Activated CD8-positive, alpha-beta memory T cell treated with anti-CD3 and anti-CD28 coated beads, Interleukin-2, amount 10 ng/mL, durations not matched to agents 7 days and 5 days (primary cell): ENCODE results near the gene NF2. TPM values are rescaled to one million over a fixed set of nuclear protein-coding genes. Genes with fewer than 3 reads are reported as not detected.
"Not testable (repeated sequence)": the region's sequence is repeated elsewhere in the genome, so short reads cannot be mapped to it uniquely, and the experiment has no call there.

ENCODE experiments used
- ATAC-seq: fragments of 150-1000 bp; cut with Tn5 transposase; one replicate; pipeline ENCODE4 v1.10.0; 2021; ENCODE audit warnings: moderate library complexity
- CTCF ChIA-PET: fragments of 350-600 bp; sonication (Branson Sonifier 250); formaldehyde crosslinking; loops from one replicate; lab custom pipeline; 2021; ENCODE audit warnings: antibody characterized with exemption; lab: Charles Lee
- DNase-seq: peaks from one replicate; pipeline ENCODE4 v3.0.0-alpha.2; 2020
- H3K27ac Mint-ChIP-seq: one replicate; pipeline ENCODE4 v1.8.0; 2021; ENCODE audit warnings: mild to moderate bottlenecking, mixed read lengths
- H3K27me3 Mint-ChIP-seq: one replicate; pipeline ENCODE4 v1.8.0; 2021; ENCODE audit warnings: mixed read lengths
- H3K36me3 Mint-ChIP-seq: one replicate; pipeline ENCODE4 v1.8.0; 2021; ENCODE audit warnings: mild to moderate bottlenecking, mixed read lengths
- H3K4me1 Mint-ChIP-seq: one replicate; pipeline ENCODE4 v1.8.0; 2021; ENCODE audit warnings: mixed read lengths
- H3K4me3 Mint-ChIP-seq: one replicate; pipeline ENCODE4 v1.8.0; 2021; ENCODE audit warnings: mild to moderate bottlenecking, moderate library complexity, mixed read lengths
- H3K9me3 Mint-ChIP-seq: one replicate; pipeline ENCODE4 v1.8.0; 2022; ENCODE audit warnings: low read depth, mixed read lengths
- total RNA-seq, 2 experiments: library from RNA; stranded (reverse); gene quantifications; one replicate each; pipeline ENCODE4 v1.2.3, GENCODE V29; 2021

The NF2 gene
- 10 to 100 TPM; 46.6 to 61.2 TPM for total RNA-seq

DNA sequence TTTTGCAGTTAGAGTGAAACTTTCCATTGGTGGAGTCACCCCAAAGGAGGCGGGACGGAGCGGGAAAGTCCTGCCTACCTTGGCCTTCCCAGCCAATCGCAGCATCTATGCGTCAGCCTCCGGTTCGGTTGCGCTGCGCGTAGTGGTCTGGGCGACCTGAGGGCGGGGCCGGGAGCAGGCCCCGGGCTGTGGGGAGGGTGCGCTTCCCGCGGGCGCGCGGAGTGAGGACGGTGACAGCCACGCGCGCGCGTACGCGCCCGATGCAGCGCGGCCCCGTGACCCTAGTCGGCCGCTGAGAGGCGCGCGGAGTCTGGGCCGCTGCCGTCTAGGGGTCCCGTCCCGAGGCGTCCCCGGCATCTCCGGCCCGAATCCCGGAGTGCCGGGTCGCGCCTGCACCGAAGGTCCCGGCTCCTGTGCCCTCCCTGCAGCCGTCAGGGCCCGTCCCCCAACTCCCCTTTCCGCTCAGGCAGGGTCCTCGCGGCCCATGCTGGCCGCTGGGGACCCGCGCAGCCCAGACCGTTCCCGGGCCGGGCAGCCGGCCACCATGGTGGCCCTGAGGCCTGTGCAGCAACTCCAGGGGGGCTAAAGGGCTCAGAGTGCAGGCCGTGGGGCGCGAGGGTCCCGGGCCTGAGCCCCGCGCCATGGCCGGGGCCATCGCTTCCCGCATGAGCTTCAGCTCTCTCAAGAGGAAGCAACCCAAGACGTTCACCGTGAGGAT lies at the start of gene NF2:
TSS of gene NF2 (plus strand) at position 276 of the 718 bp plus-strand sequence. CDS start at position 642, 366 bp downstream.
- ATAC-seq, result peak; percentile 98
- CTCF ChIA-PET, result interaction anchor here (0.8 to 5.0 kb wide), 8 partner anchors 13 to 218 kb away, joined by 3 to 36 read pairs (median 4); no protein-coding TSS in a partner anchor
- H3K4me1 Mint-ChIP-seq, result peaks cover 28% of the 10 kb centered on the region

DNA sequence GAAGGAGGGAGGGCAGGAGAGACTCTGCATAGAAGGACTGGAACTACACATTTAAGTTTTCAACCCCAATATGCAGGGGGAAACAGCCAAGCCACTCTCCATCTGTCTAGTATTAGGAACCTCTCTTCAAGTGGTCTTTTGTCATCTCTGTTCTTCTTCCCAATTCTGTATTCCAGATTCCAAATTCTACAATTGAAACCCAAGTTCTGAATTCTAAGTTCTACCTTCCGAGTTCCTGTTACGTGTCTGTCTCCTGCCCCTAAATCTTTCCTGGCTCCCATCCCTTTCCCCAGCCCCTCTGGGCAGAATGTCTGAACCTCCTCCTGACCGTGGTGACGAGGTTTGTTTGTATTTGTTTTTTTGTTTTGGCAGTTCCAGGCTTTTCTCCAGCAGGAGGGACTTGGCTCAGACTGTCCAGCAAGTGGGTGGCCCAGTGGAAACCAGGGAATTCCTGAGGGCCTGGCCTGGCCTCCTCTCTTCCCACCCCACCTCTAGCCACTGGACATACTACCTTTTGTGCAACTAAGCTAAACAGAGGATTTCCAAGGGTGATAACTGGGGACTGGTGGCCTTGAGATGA lies 48.3 kb upstream of the NF2 start:
- no peak for DNase-seq
- peak overlapping the region; percentile 61 for H3K27ac Mint-ChIP-seq

More for the DNA sequence above, at the start of gene NF2:
- H3K4me3 Mint-ChIP-seq, result peak within 1 kb of the TSS; percentile 85
- no peaks in the 10 kb centered on the region for H3K9me3 Mint-ChIP-seq
- DNase-seq, result peak; percentile 99
- no peaks in the 10 kb centered on the region for H3K27me3 Mint-ChIP-seq
- peaks cover 13% of the 10 kb centered on the region for H3K36me3 Mint-ChIP-seq
- peak within 1 kb of the TSS; percentile 97 for H3K27ac Mint-ChIP-seq

GRCh38 chr22:29559030-29559429 lies 44.4 kb upstream of the NF2 start:
- Mint-ChIP-seq H3K4me3 (no peak overlapping the region), H3K27ac (no peak overlapping the region), H3K9me3 (no peaks in the 10 kb centered on the region), H3K4me1 (no peaks in the 10 kb centered on the region), H3K27me3 (no peaks in the 10 kb centered on the region), H3K36me3 (peaks cover 10% of the 10 kb centered on the region)
- ATAC-seq (no peak), DNase-seq (no peak)
- CTCF ChIA-PET, result no interaction called here

More for the DNA sequence above, 48.3 kb upstream of the NF2 start:
- peaks cover 12% of the 10 kb centered on the region for H3K36me3 Mint-ChIP-seq
- no peaks in the 10 kb centered on the region for H3K9me3 Mint-ChIP-seq
- ATAC-seq, result no peak
- H3K27me3 Mint-ChIP-seq, result no peaks in the 10 kb centered on the region
- H3K4me1 Mint-ChIP-seq, result peaks cover 8% of the 10 kb centered on the region
- no peak overlapping the region for H3K4me3 Mint-ChIP-seq
- CTCF ChIA-PET, result interaction anchor here (0.5 to 1.5 kb wide), 3 partner anchors 20 to 81 kb away, joined by 3 to 4 read pairs (median 3); partner anchors contain the start of gene NF2

DNA sequence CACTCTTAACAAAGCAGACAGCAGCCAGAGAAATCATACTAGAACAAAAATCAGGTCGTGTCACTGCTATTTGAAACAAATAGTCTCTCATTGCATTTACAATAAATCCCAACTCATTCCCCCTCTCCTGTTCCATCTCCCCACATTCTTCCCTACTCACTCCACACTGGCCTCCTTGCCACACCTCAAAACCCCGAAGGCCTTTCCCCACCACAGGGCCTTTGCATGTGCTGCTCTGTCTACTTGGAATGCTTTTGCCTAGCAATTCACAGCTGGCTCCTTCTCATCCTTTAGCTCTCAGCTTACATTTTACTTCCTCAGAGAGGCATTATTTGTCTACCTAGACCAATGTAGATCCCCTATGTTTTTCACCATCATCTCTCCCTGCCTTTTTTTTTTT lies 43.6 kb upstream of the NF2 start:
- CTCF ChIA-PET, result no interaction called here
- no peaks in the 10 kb centered on the region for H3K27me3 Mint-ChIP-seq
- no peak overlapping the region for H3K27ac Mint-ChIP-seq
- no peak overlapping the region for H3K4me3 Mint-ChIP-seq
- no peaks in the 10 kb centered on the region for H3K9me3 Mint-ChIP-seq
- H3K4me1 Mint-ChIP-seq, result no peaks in the 10 kb centered on the region
- H3K36me3 Mint-ChIP-seq, result peaks cover 10% of the 10 kb centered on the region
- DNase-seq, result no peak
- no peak for ATAC-seq

- peaks cover 13% of the 10 kb centered on the region for H3K36me3 Mint-ChIP-seq
- ATAC-seq (no peak), DNase-seq (no peak)
- no peaks in the 10 kb centered on the region for H3K27me3 Mint-ChIP-seq
- H3K9me3 Mint-ChIP-seq, result no peaks in the 10 kb centered on the region
- CTCF ChIA-PET, result no interaction called here
- H3K27ac Mint-ChIP-seq, result no peak overlapping the region
- H3K4me1 Mint-ChIP-seq, result no peaks in the 10 kb centered on the region
- H3K4me3 Mint-ChIP-seq, result no peak overlapping the region
These were observed 39.6 kb upstream of the NF2 start for GRCh38 chr22:29563652-29564460.

GRCh38 chr22:29566513-29566912 lies 36.9 kb upstream of the NF2 start:
- ATAC-seq, CTCF ChIA-PET, H3K27ac Mint-ChIP-seq, H3K27me3 Mint-ChIP-seq, H3K4me3 Mint-ChIP-seq, H3K4me1 Mint-ChIP-seq, DNase-seq, H3K9me3 Mint-ChIP-seq: not testable (repeated sequence)
- peaks cover 14% of the 10 kb centered on the region for H3K36me3 Mint-ChIP-seq

- no peaks in the 10 kb centered on the region for H3K9me3 Mint-ChIP-seq
- CTCF ChIA-PET, result no interaction called here
- DNase-seq (no peak), ATAC-seq (no peak)
- no peaks in the 10 kb centered on the region for H3K27me3 Mint-ChIP-seq
- H3K36me3 Mint-ChIP-seq, result peaks cover 8% of the 10 kb centered on the region
- H3K4me3 Mint-ChIP-seq, result no peak overlapping the region
- H3K27ac Mint-ChIP-seq, result no peak overlapping the region
- H3K4me1 Mint-ChIP-seq, result no peaks in the 10 kb centered on the region
These were observed 36.1 kb upstream of the NF2 start for GRCh38 chr22:29567338-29567737.

DNA sequence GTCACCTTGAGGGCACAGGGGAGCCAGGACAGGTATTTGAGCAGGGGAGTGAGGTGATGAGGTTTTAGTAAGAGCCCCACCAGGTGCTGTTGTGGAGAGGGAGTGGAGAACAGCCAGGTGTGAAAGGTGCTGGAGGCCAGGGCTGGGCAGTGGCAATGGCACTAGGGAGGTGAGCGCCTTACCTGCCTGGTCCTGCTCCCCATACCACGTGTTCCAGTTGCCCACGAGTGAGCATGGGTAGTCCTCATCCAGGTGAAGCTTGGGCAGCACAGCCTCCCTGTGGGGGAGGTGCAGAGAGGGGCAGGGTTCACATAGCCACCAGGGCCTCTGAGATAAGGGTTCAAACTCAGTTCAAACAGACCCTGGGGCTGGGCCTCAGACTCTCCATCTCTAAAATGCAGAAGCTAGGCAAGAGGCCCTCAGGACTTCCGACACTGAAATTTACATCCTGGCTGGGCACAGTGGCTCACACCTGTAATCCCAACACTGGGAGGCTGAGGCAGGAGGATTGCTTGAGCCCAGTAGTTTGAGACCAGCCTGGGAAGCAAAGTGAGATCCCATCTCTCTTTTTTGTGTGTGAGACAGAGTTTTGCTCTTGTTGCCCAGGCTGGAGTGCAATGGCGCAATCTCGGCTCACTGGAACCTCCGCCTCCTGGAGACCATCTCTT lies 34.3 kb upstream of the NF2 start:
- Mint-ChIP-seq H3K4me3 (no peak overlapping the region), H3K9me3 (no peaks in the 10 kb centered on the region), H3K27me3 (no peaks in the 10 kb centered on the region), H3K36me3 (peaks cover 8% of the 10 kb centered on the region), H3K27ac (no peak overlapping the region), H3K4me1 (no peaks in the 10 kb centered on the region)
- DNase-seq (no peak), ATAC-seq (no peak)
- CTCF ChIA-PET, result no interaction called here

- Mint-ChIP-seq H3K36me3 (peaks cover 8% of the 10 kb centered on the region), H3K4me3 (no peak overlapping the region), H3K4me1 (no peaks in the 10 kb centered on the region), H3K27ac (no peak overlapping the region), H3K27me3 (no peaks in the 10 kb centered on the region), H3K9me3 (no peaks in the 10 kb centered on the region)
- CTCF ChIA-PET, result no interaction called here
- DNase-seq (no peak), ATAC-seq (no peak)
These were observed 33.0 kb upstream of the NF2 start for GRCh38 chr22:29570456-29570855.

DNA sequence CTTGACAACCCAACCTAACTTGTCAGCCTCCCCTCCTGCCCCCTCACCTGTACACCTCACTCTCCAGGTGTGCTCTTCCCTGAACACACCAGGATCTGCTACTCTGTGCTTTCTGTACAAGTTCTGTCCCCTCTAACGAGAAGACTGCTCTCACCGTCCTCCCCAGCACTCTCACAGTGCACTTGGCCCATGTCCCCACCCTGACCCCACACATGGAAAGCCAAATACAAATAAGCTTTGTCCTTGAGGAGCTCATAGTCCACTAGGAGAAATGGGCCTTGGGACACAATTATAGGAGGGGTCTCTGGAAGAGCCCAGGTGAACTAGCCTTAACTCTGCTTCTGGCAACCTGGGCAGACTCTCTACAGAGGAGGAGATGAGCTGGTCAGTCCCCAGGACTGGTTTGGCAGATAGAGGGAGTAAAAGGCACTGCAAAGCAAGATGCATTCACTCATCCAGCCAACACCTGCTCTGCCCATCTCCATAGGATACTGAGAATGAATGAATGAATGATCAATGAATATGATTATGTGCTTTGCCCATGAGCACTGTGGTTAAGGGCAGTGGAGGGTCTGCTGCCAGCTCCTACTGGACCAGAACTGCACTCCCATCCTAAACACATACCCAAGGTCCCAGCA lies 32.4 kb upstream of the NF2 start:
- no peak for ATAC-seq
- CTCF ChIA-PET, result no interaction called here
- Mint-ChIP-seq H3K9me3 (no peaks in the 10 kb centered on the region), H3K27ac (no peak overlapping the region), H3K27me3 (no peaks in the 10 kb centered on the region), H3K4me3 (no peak overlapping the region), H3K36me3 (peaks cover 8% of the 10 kb centered on the region), H3K4me1 (no peaks in the 10 kb centered on the region)
- no peak for DNase-seq

GRCh38 chr22:29574762-29575450 lies 28.5 kb upstream of the NF2 start:
- H3K4me1 Mint-ChIP-seq, result peaks cover 1% of the 10 kb centered on the region
- H3K9me3 Mint-ChIP-seq, result no peaks in the 10 kb centered on the region
- CTCF ChIA-PET, result interaction anchor here (1.3 to 1.4 kb wide), 2 partner anchors 15 to 21 kb away, joined by 3 to 4 read pairs; partner anchors contain the start of gene THOC5
- H3K27ac Mint-ChIP-seq, result no peak overlapping the region
- peaks cover 2% of the 10 kb centered on the region for H3K36me3 Mint-ChIP-seq
- no peaks in the 10 kb centered on the region for H3K27me3 Mint-ChIP-seq
- ATAC-seq (no peak), DNase-seq (no peak)
- no peak overlapping the region for H3K4me3 Mint-ChIP-seq

GRCh38 chr22:29578462-29579200 lies 24.8 kb upstream of the NF2 start:
- CTCF ChIA-PET, result interaction anchor here (0.7 to 1.2 kb wide), 2 partner anchors 27 to 1165 kb away, joined by 4 read pairs; no protein-coding TSS in a partner anchor
- Mint-ChIP-seq H3K27me3 (no peaks in the 10 kb centered on the region), H3K4me3 (no peak overlapping the region), H3K9me3 (no peaks in the 10 kb centered on the region), H3K36me3 (peaks cover 2% of the 10 kb centered on the region), H3K4me1 (peaks cover 18% of the 10 kb centered on the region), H3K27ac (no peak overlapping the region)
- ATAC-seq, result no peak
- DNase-seq, result no peak
